ENCODE results near the gene PLEKHA8.

PLEKHA8 gene

GRCh38 chr7:30148426-30148825 is 120.2 kb downstream of the PLEKHA8 start:
- ChIA-PET POLR2A (interaction anchor here (1.8 kb wide), 1 partner anchor 12 kb away, joined by 4 read pairs; no protein-coding TSS in a partner anchor), CTCF (interaction anchor here (0.6 kb wide), 1 partner anchor 87 kb away, joined by 5 read pairs; no protein-coding TSS in a partner anchor)
- no peak for DNase-seq (ENCODE audit: extremely low spot score)
- TF ChIP-seq ARNT (IDR thresholded peaks at IDR 0.05) = no peak
- TF ChIP-seq PKNOX1 (IDR thresholded peaks at IDR 0.05) = no peak
- no peak for TF ChIP-seq ELF4 (IDR thresholded peaks at IDR 0.05)
- TF ChIP-seq ZNF384 (IDR thresholded peaks at IDR 0.05) = no peak
- no peak for TF ChIP-seq NFRKB (IDR thresholded peaks at IDR 0.05)
- no peak for TF ChIP-seq HDGF (IDR thresholded peaks at IDR 0.05; ENCODE audit: borderline replicate concordance)
- no peak for TF ChIP-seq SP1 (IDR thresholded peaks at IDR 0.05)
- TF ChIP-seq L3MBTL2 (conservative IDR thresholded peaks at IDR 0.05) = no peak
- no peak for TF ChIP-seq FOXK2 (IDR thresholded peaks at IDR 0.05)
- no peak for TF ChIP-seq BHLHE40 (IDR thresholded peaks at IDR 0.05; ENCODE audit: borderline replicate concordance)
- TF ChIP-seq LEF1 (IDR thresholded peaks at IDR 0.05; ENCODE audit: borderline replicate concordance) = no peak
- no peak for TF ChIP-seq FOXM1 (IDR thresholded peaks at IDR 0.05; ENCODE audit: borderline replicate concordance)
- no peak for TF ChIP-seq CTBP1 (IDR thresholded peaks at IDR 0.05; ENCODE audit: borderline replicate concordance)
- no peak for TF ChIP-seq SUZ12 (IDR thresholded peaks at IDR 0.05)

GRCh38 chr7:30148951-30149459 is 120.8 kb downstream of the PLEKHA8 start:
- ChIA-PET POLR2A (interaction anchor here (1.8 kb wide), 1 partner anchor 13 kb away, joined by 4 read pairs; no protein-coding TSS in a partner anchor), CTCF (interaction anchor here (0.6 kb wide), 1 partner anchor 87 kb away, joined by 5 read pairs; no protein-coding TSS in a partner anchor)

GRCh38 chr7:30149640-30150272 is 121.5 kb downstream of the PLEKHA8 start:
- no peak for TF ChIP-seq L3MBTL2 (conservative IDR thresholded peaks at IDR 0.05)
- no peak for TF ChIP-seq SUZ12 (IDR thresholded peaks at IDR 0.05)
- TF ChIP-seq ELF4 (IDR thresholded peaks at IDR 0.05) = no peak
- TF ChIP-seq BHLHE40 (IDR thresholded peaks at IDR 0.05; ENCODE audit: borderline replicate concordance) = no peak
- TF ChIP-seq ARNT (IDR thresholded peaks at IDR 0.05) = no peak
- TF ChIP-seq ZNF384 (IDR thresholded peaks at IDR 0.05) = no peak
- TF ChIP-seq HDGF (IDR thresholded peaks at IDR 0.05; ENCODE audit: borderline replicate concordance) = no peak
- TF ChIP-seq TARDBP (IDR thresholded peaks at IDR 0.05) = no peak
- POLR2A ChIA-PET = interaction anchor here (1.8 kb wide), 1 partner anchor 13 kb away, joined by 4 read pairs; no protein-coding TSS in a partner anchor
- DNase-seq (ENCODE audit: extremely low spot score) = no peak
- CTCF ChIA-PET = no interaction called here

More at GRCh38 chr7:30148951-30149459, 120.8 kb downstream of the PLEKHA8 start:
- DNase-seq (ENCODE audit: extremely low spot score) = no peak
- TF ChIP-seq SP1 (IDR thresholded peaks at IDR 0.05) = no peak
- TF ChIP-seq ZNF384 (IDR thresholded peaks at IDR 0.05) = no peak
- TF ChIP-seq FOXA1 (IDR thresholded peaks at IDR 0.05) = no peak
- no peak for TF ChIP-seq HDGF (IDR thresholded peaks at IDR 0.05; ENCODE audit: borderline replicate concordance)
- no peak for TF ChIP-seq PKNOX1 (IDR thresholded peaks at IDR 0.05)
- TF ChIP-seq ARNT (IDR thresholded peaks at IDR 0.05) = no peak
- no peak for TF ChIP-seq FOXK2 (IDR thresholded peaks at IDR 0.05)
- TF ChIP-seq NFRKB (IDR thresholded peaks at IDR 0.05) = no peak
- TF ChIP-seq TARDBP (IDR thresholded peaks at IDR 0.05) = no peak
- no peak for TF ChIP-seq ELF4 (IDR thresholded peaks at IDR 0.05)
- TF ChIP-seq FOXM1 (IDR thresholded peaks at IDR 0.05; ENCODE audit: borderline replicate concordance) = no peak
- no peak for TF ChIP-seq L3MBTL2 (conservative IDR thresholded peaks at IDR 0.05)
- TF ChIP-seq SUZ12 (IDR thresholded peaks at IDR 0.05) = no peak
- TF ChIP-seq BHLHE40 (IDR thresholded peaks at IDR 0.05; ENCODE audit: borderline replicate concordance) = no peak
- no peak for TF ChIP-seq LEF1 (IDR thresholded peaks at IDR 0.05; ENCODE audit: borderline replicate concordance)
- no peak for TF ChIP-seq CTBP1 (IDR thresholded peaks at IDR 0.05; ENCODE audit: borderline replicate concordance)

- TF ChIP-seq CTBP1 (IDR thresholded peaks at IDR 0.05; ENCODE audit: borderline replicate concordance) (no peak), ARNT (IDR thresholded peaks at IDR 0.05) (no peak), ZNF384 (IDR thresholded peaks at IDR 0.05) (no peak), TARDBP (IDR thresholded peaks at IDR 0.05) (no peak), L3MBTL2 (conservative IDR thresholded peaks at IDR 0.05) (no peak), FOXM1 (IDR thresholded peaks at IDR 0.05; ENCODE audit: borderline replicate concordance) (no peak), HDGF (IDR thresholded peaks at IDR 0.05; ENCODE audit: borderline replicate concordance) (no peak), FOXK2 (IDR thresholded peaks at IDR 0.05) (no peak), SUZ12 (IDR thresholded peaks at IDR 0.05) (no peak), LEF1 (IDR thresholded peaks at IDR 0.05; ENCODE audit: borderline replicate concordance) (no peak), ELF4 (IDR thresholded peaks at IDR 0.05) (no peak), PKNOX1 (IDR thresholded peaks at IDR 0.05) (no peak), NFRKB (IDR thresholded peaks at IDR 0.05) (no peak), BHLHE40 (IDR thresholded peaks at IDR 0.05; ENCODE audit: borderline replicate concordance) (no peak), SP1 (IDR thresholded peaks at IDR 0.05) (no peak), FOXA1 (IDR thresholded peaks at IDR 0.05) (no peak)
- DNase-seq (ENCODE audit: extremely low spot score) = no peak
- ChIA-PET POLR2A (no interaction called here), CTCF (no interaction called here)
Measured at GRCh38 chr7:30150711-30151110, 122.5 kb downstream of the PLEKHA8 start.

- TF ChIP-seq TARDBP (IDR thresholded peaks at IDR 0.05) = no peak
- TF ChIP-seq CTBP1 (IDR thresholded peaks at IDR 0.05; ENCODE audit: borderline replicate concordance) = no peak
- no peak for TF ChIP-seq FOXA1 (IDR thresholded peaks at IDR 0.05)
- no peak for TF ChIP-seq HDGF (IDR thresholded peaks at IDR 0.05; ENCODE audit: borderline replicate concordance)
- no peak for TF ChIP-seq ZNF384 (IDR thresholded peaks at IDR 0.05)
- no peak for TF ChIP-seq SP1 (IDR thresholded peaks at IDR 0.05)
- TF ChIP-seq FOXK2 (IDR thresholded peaks at IDR 0.05) = no peak
- no peak for TF ChIP-seq ARNT (IDR thresholded peaks at IDR 0.05)
- TF ChIP-seq L3MBTL2 (conservative IDR thresholded peaks at IDR 0.05) = no peak
- TF ChIP-seq FOXM1 (IDR thresholded peaks at IDR 0.05; ENCODE audit: borderline replicate concordance) = no peak
- no peak for TF ChIP-seq LEF1 (IDR thresholded peaks at IDR 0.05; ENCODE audit: borderline replicate concordance)
- TF ChIP-seq BHLHE40 (IDR thresholded peaks at IDR 0.05; ENCODE audit: borderline replicate concordance) = no peak
- TF ChIP-seq SUZ12 (IDR thresholded peaks at IDR 0.05) = no peak
- no peak for TF ChIP-seq NFRKB (IDR thresholded peaks at IDR 0.05)
- TF ChIP-seq ELF4 (IDR thresholded peaks at IDR 0.05) = no peak
- no peak for TF ChIP-seq PKNOX1 (IDR thresholded peaks at IDR 0.05)
- ChIA-PET POLR2A (interaction anchor here (1.0 kb wide), 1 partner anchor 18 kb away, joined by 3 read pairs; no protein-coding TSS in a partner anchor), CTCF (no interaction called here)
- no peak for DNase-seq (ENCODE audit: extremely low spot score)
Measured at GRCh38 chr7:30154111-30154587, 125.9 kb downstream of the PLEKHA8 start.
